ENCODE results near the gene SIRPG. TPM values are rescaled to one million over a fixed set of nuclear protein-coding genes. Genes with fewer than 3 reads are reported as not detected.
A peak's percentile ranks its signal among the peaks of the same experiment; 100 is the strongest.

Gene SIRPG
- total RNA-seq, 3 donors from 2014 or later (not counting 1 experiment from before 2014, with no cell fraction given): 1.9 to 3.9 (median 3.1) TPM

DNA sequence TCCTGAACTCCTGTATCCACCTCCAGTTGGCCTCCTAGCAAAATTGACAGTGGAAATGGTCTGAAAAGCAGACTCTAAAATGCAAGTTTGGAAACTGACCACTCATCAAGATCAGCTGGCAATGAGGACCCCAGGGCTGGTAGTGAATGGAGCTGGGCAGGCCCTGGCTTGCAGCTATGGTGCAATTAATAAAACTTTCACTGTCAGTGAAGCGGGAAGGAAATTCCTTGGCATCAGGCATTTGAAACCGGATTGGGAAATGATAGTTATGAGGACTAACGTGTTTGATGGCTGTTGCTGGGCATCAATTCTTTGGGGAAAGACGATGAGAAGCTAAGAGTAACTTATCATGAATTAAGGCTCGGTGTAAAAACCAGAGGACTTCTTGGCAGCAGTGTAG, 56.8 kb downstream of the SIRPG start:
- H3K36me3 ChIP-seq (ENCODE audit: control insufficient read depth, insufficient read depth, low read length): no peaks in the 10 kb centered on the region
- H3K4me1 Mint-ChIP-seq: no peaks in the 10 kb centered on the region
- no peaks in the 10 kb centered on the region for H3K27me3 ChIP-seq (ENCODE audit: control insufficient read depth, insufficient read depth, low read length)
- H3K27ac Mint-ChIP-seq: no peak overlapping the region
- H3K4me3 Mint-ChIP-seq: no peak overlapping the region
- no peaks in the 10 kb centered on the region for H3K9me3 ChIP-seq (ENCODE audit: control insufficient read depth, insufficient read depth, low read length)
- H3K9me3 Mint-ChIP-seq: no peaks in the 10 kb centered on the region
- no peaks in the 10 kb centered on the region for H3K36me3 Mint-ChIP-seq
- ATAC-seq: no peak
- no peak overlapping the region for H3K4me3 ChIP-seq (ENCODE audit: low read length)
- no peak overlapping the region for H3K27ac ChIP-seq (ENCODE audit: low read length)
- peaks cover 0 to 13% of the 10 kb centered on the region in 2 donors for H3K27me3 Mint-ChIP-seq (ENCODE audit: low read depth in 2 of 2)
- DNase-seq: no peak
- H3K4me1 ChIP-seq (ENCODE audit: control insufficient read depth, insufficient read depth, low read length): no peaks in the 10 kb centered on the region
- no peak for TF ChIP-seq CTCF (IDR thresholded peaks at IDR 0.05)
- intact Hi-C loops (cut with micrococcal nuclease): no loop called here
- 78% methylated on average over 5 of the region's 5 CpGs for WGBS (ENCODE audit: insufficient coverage)

GRCh38 chr20:1595333-1595732, 62.2 kb downstream of the SIRPG start:
- Histone ChIP-seq H3K36me3 (ENCODE audit: control insufficient read depth, insufficient read depth, low read length) (no peaks in the 10 kb centered on the region), H3K4me3 (ENCODE audit: low read length) (no peak overlapping the region), H3K27ac (ENCODE audit: low read length) (no peak overlapping the region), H3K27me3 (ENCODE audit: control insufficient read depth, insufficient read depth, low read length) (no peaks in the 10 kb centered on the region), H3K4me1 (ENCODE audit: control insufficient read depth, insufficient read depth, low read length) (no peaks in the 10 kb centered on the region), H3K9me3 (ENCODE audit: control insufficient read depth, insufficient read depth, low read length) (no peaks in the 10 kb centered on the region)
- Mint-ChIP-seq H3K27me3 (ENCODE audit: low read depth in 2 of 2) (peaks cover 0 to 13% of the 10 kb centered on the region in 2 donors), H3K4me1 (no peaks in the 10 kb centered on the region), H3K36me3 (no peaks in the 10 kb centered on the region), H3K9me3 (no peaks in the 10 kb centered on the region), H3K4me3 (no peak overlapping the region), H3K27ac (no peak overlapping the region)
- intact Hi-C loops (cut with micrococcal nuclease): no loop called here
- TF ChIP-seq CTCF (IDR thresholded peaks at IDR 0.05): no peak
- no peak for ATAC-seq
- no peak for DNase-seq
- WGBS (ENCODE audit: insufficient coverage): 50% methylated on average over 1 of the region's 1 CpG

DNA sequence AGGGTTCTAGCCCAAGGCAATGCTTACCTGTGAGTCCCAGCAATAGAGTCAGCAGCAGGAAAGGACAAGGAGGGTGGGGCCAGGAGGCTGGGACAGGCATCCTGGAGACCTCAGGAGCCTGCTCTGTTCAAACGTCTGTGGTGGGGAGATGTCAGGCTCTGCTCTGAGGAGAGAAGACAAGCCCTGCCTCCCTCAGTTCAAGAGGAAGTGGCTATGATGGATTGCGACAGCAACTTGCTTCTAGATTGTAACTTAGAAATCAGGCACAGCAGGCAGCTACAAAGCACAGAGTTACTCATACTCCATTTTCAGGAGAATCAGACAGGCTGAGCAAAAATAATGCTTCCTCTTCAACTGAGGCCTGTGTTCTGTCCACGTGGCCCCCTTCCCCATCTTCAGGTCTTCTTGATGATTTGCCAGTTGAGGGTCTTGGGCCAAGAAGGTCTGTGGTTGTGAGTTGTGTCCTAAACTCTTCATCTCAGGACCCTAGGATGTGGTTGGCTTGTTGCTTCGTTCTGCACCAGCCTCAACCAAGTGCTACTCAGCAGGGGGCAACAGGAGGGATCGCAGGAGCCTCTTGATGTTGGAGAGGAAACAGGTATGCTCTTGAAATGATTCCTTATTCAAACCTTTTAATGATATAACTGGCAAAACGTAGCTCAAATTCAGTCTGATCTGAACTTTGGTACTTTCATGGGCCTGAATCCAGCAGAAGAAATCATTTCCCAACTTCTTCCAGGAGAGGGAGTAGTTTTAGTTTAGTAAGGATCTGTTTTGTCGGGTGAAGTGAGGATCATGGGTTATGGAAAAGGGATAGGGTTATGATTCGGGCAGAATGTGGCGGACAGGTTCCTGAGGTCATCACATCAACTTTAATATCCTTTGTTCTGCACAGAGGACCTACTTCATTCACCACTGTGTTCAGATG, 68.8 kb downstream of the SIRPG start:
- Histone ChIP-seq H3K27me3 (ENCODE audit: control insufficient read depth, insufficient read depth, low read length) (no peaks in the 10 kb centered on the region), H3K4me3 (ENCODE audit: low read length) (no peak overlapping the region), H3K4me1 (ENCODE audit: control insufficient read depth, insufficient read depth, low read length) (peaks cover 14% of the 10 kb centered on the region), H3K36me3 (ENCODE audit: control insufficient read depth, insufficient read depth, low read length) (no peaks in the 10 kb centered on the region), H3K27ac (ENCODE audit: low read length) (peak overlapping the region; percentile 48), H3K9me3 (ENCODE audit: control insufficient read depth, insufficient read depth, low read length) (no peaks in the 10 kb centered on the region)
- Mint-ChIP-seq H3K36me3 (no peaks in the 10 kb centered on the region), H3K9me3 (no peaks in the 10 kb centered on the region), H3K27me3 (ENCODE audit: low read depth in 2 of 2) (no peaks in the 10 kb centered on the region), H3K4me3 (no peak overlapping the region), H3K4me1 (no peaks in the 10 kb centered on the region), H3K27ac (no peak overlapping the region)
- ATAC-seq: peak in 1 of 3 donors; percentile 50
- intact Hi-C loops (cut with micrococcal nuclease): no loop called here
- 4% methylated on average over 3 of the region's 9 CpGs for WGBS (ENCODE audit: insufficient coverage)
- DNase-seq: peak in 1 of 2 donors; percentile 58
- TF ChIP-seq CTCF (IDR thresholded peaks at IDR 0.05): no peak

Measured in natural killer cell (primary cell).